K562 (cell line): Measurements from ENCODE around the gene MYO1F. TPM values are rescaled to one million over a fixed set of nuclear protein-coding genes. Genes with fewer than 3 reads are reported as not detected.

Experiments used
- ATAC-seq: fragments of 200-7000 bp; cut with Tn5 transposase; 3 replicates; pipeline ENCODE4 v1.9.1; 2020; ENCODE audit warnings: moderate library complexity
- BruUV-seq: library from RNA; stranded (reverse); fragments of 400-500 nt; replicated peaks from 2 replicates; lab custom pipeline; 2021; lab: Mats Ljungman, UMichigan
- CTCF ChIA-PET: fragments of 300-600 bp; formaldehyde crosslinking; extraction: SDS; loops from one replicate; lab custom pipeline; 2021; ENCODE audit warnings: low intra/inter-chr PET ratio; lab: Yijun Ruan, JAX
- POLR2A ChIA-PET: fragments of 300-600, 350-650 bp; sonication (Branson Sonifier 250); formaldehyde crosslinking; extraction: SDS; loops from one replicate; lab custom pipeline; 2021; ENCODE audit warnings: antibody characterized with exemption, inconsistent platforms; lab: Yijun Ruan, JAX
- DNase-seq, 4 experiments: peaks; one replicate each; pipeline versions ENCODE4 v3.0.0 to v3.0.0-alpha.2; 2011 to 2018; ENCODE audit warnings: low spot score in 3 of 4, mixed read lengths in 3 of 4; ENCODE audit errors: extremely low read depth in 1 of 4
- FAIRE-seq: peaks from 2 replicates; lab custom pipeline; 2011; peaks lifted over from hg19 to GRCh38; lab: Jason Lieb, UNC
- H2AFZ ChIP-seq: 2 replicates; pipeline ENCODE4 v1.6.0; 2011; ENCODE audit warnings: low read depth, low read length, control low read depth, inconsistent platforms
- H3K27ac ChIP-seq: fragments of 200-600 bp; 3 replicates; pipeline ENCODE4 v1.8.0; 2011; ENCODE audit warnings: low read depth, mild to moderate bottlenecking, control low read depth, inconsistent platforms, low read length, moderate library complexity, mixed read lengths; ENCODE audit errors: extremely low read depth
- H3K27me3 ChIP-seq, 2 experiments: fragments of 300-600 bp in 1 of 2; 2 replicates in 1 of 2; 3 replicates in 1 of 2; pipeline versions ENCODE4 v1.6.0 to v1.8.0; 2011; ENCODE audit warnings: inconsistent platforms in 2 of 2, low read length in 2 of 2, mild to moderate bottlenecking in 1 of 2, mixed read lengths in 1 of 2, moderate library complexity in 1 of 2; ENCODE audit not compliant: control insufficient read depth in 2 of 2, insufficient read depth in 2 of 2
- H3K36me3 ChIP-seq: fragments of 300-600 bp; 3 replicates; pipeline ENCODE4 v1.8.0; 2011; ENCODE audit warnings: mild to moderate bottlenecking, low read length, inconsistent platforms; ENCODE audit not compliant: control insufficient read depth, insufficient read depth
- H3K4me1 ChIP-seq, 2 experiments: fragments of 200-600 bp in 1 of 2; replicated peaks in 1 of 2; 2 replicates in 1 of 2; 3 replicates in 1 of 2; pipeline versions ENCODE4 v1.5.1 to v1.8.0; 2011; ENCODE audit warnings: inconsistent platforms in 2 of 2, low read length in 2 of 2, mild to moderate bottlenecking in 1 of 2, mixed read lengths in 1 of 2, moderate library complexity in 1 of 2; ENCODE audit not compliant: control insufficient read depth in 2 of 2, insufficient read depth in 2 of 2
- H3K4me2 ChIP-seq: 2 replicates; pipeline ENCODE4 v1.6.1; 2011; ENCODE audit warnings: low read length, control low read depth, inconsistent platforms, mixed read lengths; ENCODE audit not compliant: insufficient read depth
- H3K4me3 ChIP-seq: fragments of 200-600 bp; sonication (generic), shearing (Covaris generic); 2 replicates; pipeline ENCODE4 v1.5.1; 2016; ENCODE audit warnings: control low read depth, inconsistent platforms
- H3K79me2 ChIP-seq: fragments of 200-600 bp; 3 replicates; pipeline ENCODE4 v1.8.0; 2011; ENCODE audit warnings: low read length, inconsistent platforms; ENCODE audit not compliant: control insufficient read depth, insufficient read depth
- H3K9ac ChIP-seq, 2 experiments: 2 replicates each; pipeline versions ENCODE4 v1.6.0 to v1.6.1; 2011; ENCODE audit warnings: low read depth in 2 of 2, low read length in 2 of 2, control low read depth in 1 of 2, inconsistent platforms in 1 of 2, mild to moderate bottlenecking in 1 of 2, mixed read lengths in 1 of 2; ENCODE audit not compliant: insufficient read depth in 1 of 2
- H3K9me1 ChIP-seq: one replicate; pipeline ENCODE4 v1.6.0; 2011; ENCODE audit warnings: inconsistent platforms, mild to moderate bottlenecking, low read length, moderate library complexity; ENCODE audit not compliant: control insufficient read depth, insufficient read depth
- H3K9me3 ChIP-seq: replicated peaks from 2 replicates; pipeline ENCODE4 v1.5.1; 2011; ENCODE audit warnings: low read depth, low read length, inconsistent platforms; ENCODE audit not compliant: control insufficient read depth, insufficient read depth
- H4K20me1 ChIP-seq: replicated peaks from 2 replicates; pipeline ENCODE4 v1.6.1; 2011; ENCODE audit warnings: low read length, inconsistent platforms, mixed read lengths; ENCODE audit not compliant: control insufficient read depth, insufficient read depth
- ELF4 ChIP-seq: fragments of 450-650 bp; formaldehyde crosslinking; IDR thresholded peaks from 2 replicates; pipeline ENCODE4 v1.4.0; 2022; ENCODE audit warnings: missing genetic modification characterization
- HDGF ChIP-seq: fragments of 450-650 bp; IDR thresholded peaks from 2 replicates; pipeline ENCODE4 v1.6.1; 2016
- MCM5 ChIP-seq: fragments of 450-650 bp; IDR thresholded peaks from 2 replicates; pipeline ENCODE4 v1.6.1; 2016; ENCODE audit warnings: low read depth
- WGBS: fragments of 100-300 bp; shearing (Covaris generic); methylation state at CpG from one replicate; pipeline ENCODE4 v1.1.6; 2016; ENCODE audit warnings: low coverage, mixed read lengths; ENCODE audit not compliant: insufficient coverage; ENCODE audit errors: missing lambda C conversion rate; 5-methylcytosine and 5-hydroxymethylcytosine counted together
- in situ Hi-C: fragments of 300-500 bp; cut with MboI; formaldehyde crosslinking; loops from 4 replicates; pipeline ENCODE4 v1.15.0; 2018; ENCODE audit warnings: inconsistent platforms, mixed read lengths
- intact Hi-C: fragments of 100-400 bp; cut with micrococcal nuclease; formaldehyde crosslinking; loops from 2 replicates; pipeline ENCODE4 v1.14.2; 2022
- polyA plus RNA-seq, 8 experiments: library from polyadenylated mRNA; depleted of rRNA in 4 of 8; stranded (reverse) in 5 of 8; unstranded in 3 of 8; fragments of >200 nt; fragmentation: Nextera tagmentation in 2 of 8; fragmentation: Illumina TruSeq in 1 of 8; extraction: Ambion mirVana in 2 of 8; extraction: Trizol in 1 of 8; gene quantifications; 2 replicates each; pipeline versions ENCODE4 v1.2.1 to v1.2.3, GENCODE V29; 2011 to 2014; ENCODE audit warnings: inconsistent platforms in 1 of 8, missing spikeins in 1 of 8
- total RNA-seq, 7 experiments: library from RNA; depleted of rRNA in 6 of 7; stranded (reverse); fragments of >200 nt in 6 of 7; fragmentation: Illumina TruSeq in 2 of 7; extraction: Trizol in 2 of 7; gene quantifications; 2 replicates each; pipeline versions ENCODE4 v1.2.1 to v1.2.3, GENCODE V29; 2011 to 2021; ENCODE audit warnings: low replicate concordance in 1 of 7
- TF ChIP-seq, protein P1 (sequence below): sonication (generic); IDR thresholded peaks from 2 replicates; pipeline ENCODE4 v1.6.1; 2016

Gene MYO1F
- total and polyA plus RNA-seq, 9 of the 15 experiments (the other 6 are each of a cell fraction or from before 2014, with no cell fraction given): 0.78 to 9.4 (median 4.3) TPM

DNA sequence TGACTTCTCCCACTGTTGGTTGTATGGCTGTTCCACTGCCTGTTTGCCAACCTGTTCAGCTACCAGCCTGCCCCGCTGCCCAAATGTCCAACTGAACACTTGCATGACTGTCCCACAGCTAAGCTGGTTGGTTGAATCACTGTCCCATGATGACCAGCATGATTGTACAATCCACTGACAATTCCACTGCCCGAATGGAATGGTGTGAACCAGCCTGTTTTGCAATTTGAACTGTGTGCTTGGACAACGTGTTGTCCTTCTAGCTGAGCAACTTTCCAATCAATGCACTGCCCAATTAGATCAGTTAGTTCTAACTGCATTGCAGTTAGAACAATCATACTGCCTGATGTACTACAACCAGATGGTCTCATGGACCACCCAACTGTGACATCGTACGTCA lies 24.6 kb upstream of the MYO1F start (continued):
- TF ChIP-seq, protein P1, sequence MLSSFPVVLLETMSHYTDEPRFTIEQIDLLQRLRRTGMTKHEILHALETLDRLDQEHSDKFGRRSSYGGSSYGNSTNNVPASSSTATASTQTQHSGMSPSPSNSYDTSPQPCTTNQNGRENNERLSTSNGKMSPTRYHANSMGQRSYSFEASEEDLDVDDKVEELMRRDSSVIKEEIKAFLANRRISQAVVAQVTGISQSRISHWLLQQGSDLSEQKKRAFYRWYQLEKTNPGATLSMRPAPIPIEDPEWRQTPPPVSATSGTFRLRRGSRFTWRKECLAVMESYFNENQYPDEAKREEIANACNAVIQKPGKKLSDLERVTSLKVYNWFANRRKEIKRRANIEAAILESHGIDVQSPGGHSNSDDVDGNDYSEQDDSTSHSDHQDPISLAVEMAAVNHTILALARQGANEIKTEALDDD: no peak
- no peak for TF ChIP-seq MCM5
- no peak for TF ChIP-seq HDGF
- TF ChIP-seq, all 486 proteins: peak for 0

DNA sequence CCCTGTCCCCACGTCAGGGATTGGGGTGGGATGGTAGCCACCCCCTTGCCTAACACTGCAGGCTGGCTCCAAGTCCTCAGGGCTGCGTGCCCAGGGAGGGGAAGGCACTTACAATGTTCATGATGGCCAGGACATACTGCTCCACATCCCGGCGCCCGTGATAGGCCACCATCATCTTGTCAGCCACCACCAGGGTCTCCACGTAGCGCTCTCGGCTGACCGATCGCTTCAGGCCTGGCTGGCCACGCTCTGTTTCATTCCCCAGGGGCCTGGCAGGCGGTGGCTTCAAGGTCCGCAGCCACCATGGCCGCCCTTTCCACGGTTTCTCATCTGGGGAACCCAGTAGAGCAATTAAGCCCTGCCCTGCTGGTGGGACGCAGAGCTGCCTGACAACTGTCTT lies 23.6 kb upstream of the MYO1F start:
- ATAC-seq (no peak), DNase-seq (no peak), FAIRE-seq (no peak)
- 2% methylated on average over 16 of the region's 16 CpGs for WGBS
- peaks cover 24 to 73% of the 10 kb centered on the region in 2 experiments for H3K27me3 ChIP-seq
- no peaks in the 10 kb centered on the region for H4K20me1 ChIP-seq
- no peak overlapping the region for H3K4me2 ChIP-seq
- H3K4me3 ChIP-seq: no peak overlapping the region
- H3K36me3 ChIP-seq: no peaks in the 10 kb centered on the region
- H3K9me1 ChIP-seq: no peaks in the 10 kb centered on the region
- H3K27ac ChIP-seq: no peak overlapping the region
- CTCF ChIA-PET: no interaction called here
- H3K9ac ChIP-seq: no peak overlapping the region
- H3K4me1 ChIP-seq: peaks cover 0 to 13% of the 10 kb centered on the region in 2 experiments; a peak in 2 of 5 replicates
- no peak overlapping the region for H2AFZ ChIP-seq
- POLR2A ChIA-PET: interaction anchor here (1.0 kb wide), 1 partner anchor 12 kb away, joined by 3 read pairs; no protein-coding TSS in a partner anchor
- no peaks in the 10 kb centered on the region for H3K79me2 ChIP-seq
- no peak for TF ChIP-seq ELF4 (CRISPR knock-in tag)
- intact Hi-C loops: no loop called here
- in situ Hi-C loops: no loop called here
- no peaks in the 10 kb centered on the region for H3K9me3 ChIP-seq
- no TSS peak for BruUV-seq
